NCI-H2196 (cell line): ENCODE measurements around the gene OR51G2.

Source experiments
- DNase-seq: peaks from one replicate; lab custom pipeline; 2025; ENCODE audit not compliant: unreplicated experiment; lab: John Stamatoyannopoulos, UW

OR51G2 gene

GRCh38 chr11:4865855-4866254 is 53.3 kb downstream of the OR51G2 start:
- no peak for DNase-seq

GRCh38 chr11:4863876-4864275 is 55.3 kb downstream of the OR51G2 start:
- DNase-seq: no peak
